OCI-LY7 (cell line): Measurements from ENCODE around the gene USP8. TPM values are rescaled to one million over a fixed set of nuclear protein-coding genes. Genes with fewer than 3 reads are reported as not detected.
A peak's percentile ranks its signal among the peaks of the same experiment; 100 is the strongest.

ENCODE experiments used
- BruUV-seq: library from RNA; stranded (reverse); fragments of 400-500 nt; replicated peaks from 2 replicates; lab custom pipeline; 2021; lab: Mats Ljungman, UMichigan
- CTCF ChIA-PET: fragments of 300-600 bp; sonication (Branson Sonifier 250); formaldehyde crosslinking; loops from one replicate; lab custom pipeline; 2022; ENCODE audit warnings: antibody characterized with exemption; ENCODE audit not compliant: unreplicated experiment; lab: Charles Lee
- POLR2A ChIA-PET: fragments of 300-600 bp; sonication (Branson Sonifier 250); formaldehyde crosslinking; loops from one replicate; lab custom pipeline; 2022; ENCODE audit warnings: antibody characterized with exemption; lab: Charles Lee
- DNase-seq: peaks from one replicate; pipeline ENCODE4 v3.0.0-alpha.2; 2015; ENCODE audit warnings: low spot score
- H2AFZ ChIP-seq: fragments of 200-600 bp; sonication (generic), shearing (Covaris generic); 2 replicates; pipeline ENCODE4 v1.6.1; 2014; ENCODE audit warnings: mild to moderate bottlenecking, antibody characterized with exemption, low read length, moderate library complexity
- H3K27ac ChIP-seq: fragments of 200-600 bp; sonication (generic); 2 replicates; pipeline ENCODE4 v1.5.1; 2014; ENCODE audit warnings: mixed run types, low read depth, mild to moderate bottlenecking, moderate library complexity, low read length, inconsistent platforms; ENCODE audit not compliant: poor library complexity, severe bottlenecking
- H3K36me3 ChIP-seq: fragments of 200-600 bp; sonication (generic); 2 replicates; pipeline ENCODE4 v1.6.1; 2014; ENCODE audit warnings: mild to moderate bottlenecking, antibody characterized with exemption, low read length, moderate library complexity, mixed read lengths; ENCODE audit not compliant: insufficient read depth
- H3K4me1 ChIP-seq: fragments of 200-600 bp; sonication (generic); 2 replicates; pipeline ENCODE4 v1.5.1; 2014; ENCODE audit warnings: mild to moderate bottlenecking, low read length; ENCODE audit not compliant: insufficient read depth, poor library complexity, severe bottlenecking
- H3K4me2 ChIP-seq: fragments of 200-600 bp; sonication (generic); 2 replicates; pipeline ENCODE4 v1.6.1; 2014; ENCODE audit warnings: mild to moderate bottlenecking, low read length
- H3K4me3 ChIP-seq: fragments of 200-600 bp; sonication (generic); 2 replicates; pipeline ENCODE4 v1.5.1; 2014; ENCODE audit warnings: mild to moderate bottlenecking, low read depth, low read length; ENCODE audit not compliant: poor library complexity, severe bottlenecking
- H3K79me2 ChIP-seq: fragments of 200-600 bp; sonication (generic); 2 replicates; pipeline ENCODE4 v1.6.1; 2016; ENCODE audit warnings: low read depth, mild to moderate bottlenecking, low read length, moderate library complexity, mixed read lengths; ENCODE audit not compliant: insufficient read depth
- H3K9me2 ChIP-seq: fragments of 200-600 bp; sonication (generic); 2 replicates; pipeline ENCODE4 v1.6.1; 2016; ENCODE audit warnings: mild to moderate bottlenecking, low read length, mixed read lengths; ENCODE audit not compliant: insufficient read depth
- H3K9me3 ChIP-seq: fragments of 200-600 bp; sonication (generic); 2 replicates; pipeline ENCODE4 v1.6.1; 2014; ENCODE audit warnings: mild to moderate bottlenecking, mixed run types, low read length, mixed read lengths
- H4K20me1 ChIP-seq: fragments of 200-600 bp; sonication (generic); 2 replicates; pipeline ENCODE4 v1.6.1; 2014; ENCODE audit warnings: mild to moderate bottlenecking, antibody characterized with exemption, low read length, moderate library complexity, mixed read lengths; ENCODE audit not compliant: insufficient read depth
- EZH2phosphoT487 ChIP-seq: fragments of 200-600 bp; sonication (generic); IDR thresholded peaks from 2 replicates; pipeline ENCODE4 v1.6.1; 2018; ENCODE audit warnings: low read depth, borderline replicate concordance, mild to moderate bottlenecking, mixed run types, antibody characterized with exemption, low read length, moderate library complexity, mixed read lengths
- intact Hi-C: fragments of 100-400 bp; cut with micrococcal nuclease; formaldehyde crosslinking; loops from one replicate; pipeline ENCODE4 v1.10.0; 2022; ENCODE audit not compliant: unreplicated experiment
- total RNA-seq, 2 experiments: library from RNA; depleted of rRNA in 1 of 2; stranded (reverse); fragments of >200 nt in 1 of 2; shearing (Covaris generic) in 1 of 2; gene quantifications; 2 replicates each; pipeline ENCODE4 v1.2.3, GENCODE V29; 2014 to 2022
- TF ChIP-seq, protein P1 (sequence below): fragments of 200-600 bp; sonication (generic); conservative IDR thresholded peaks from 2 replicates; pipeline ENCODE4 v1.5.1; 2014; ENCODE audit warnings: mild to moderate bottlenecking, antibody characterized with exemption, low read length, moderate library complexity, mixed read lengths

USP8 gene
- total RNA-seq, 2 experiments from 2014 or later, result 34.1 to 43.8 TPM

DNA sequence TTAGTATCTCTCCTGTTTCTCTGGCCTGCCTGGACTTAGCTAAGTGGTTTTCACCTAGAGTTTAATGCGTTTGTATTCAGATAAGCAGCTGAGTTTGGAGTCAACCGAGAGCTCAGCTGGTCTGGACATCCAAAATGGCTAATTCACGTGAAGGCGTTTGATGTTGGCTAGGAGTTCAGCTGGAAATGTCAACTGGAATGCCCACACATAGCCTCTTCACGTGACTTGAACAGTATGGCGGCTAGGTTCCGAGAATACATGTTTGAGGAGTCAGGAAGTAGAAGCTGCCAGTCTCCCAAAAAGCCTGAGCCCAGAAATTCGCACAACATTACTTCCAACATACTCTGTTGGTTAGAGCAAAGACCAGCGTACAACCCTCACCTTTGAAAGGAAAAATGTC lies 2.2 kb downstream of the USP8 start:
- intact Hi-C loops, result no loop called here
- H3K9me2 ChIP-seq, result no peaks in the 10 kb centered on the region
- BruUV-seq, result no TSS peak
- peaks cover 20% of the 10 kb centered on the region for H3K4me1 ChIP-seq
- TF ChIP-seq, protein P1, sequence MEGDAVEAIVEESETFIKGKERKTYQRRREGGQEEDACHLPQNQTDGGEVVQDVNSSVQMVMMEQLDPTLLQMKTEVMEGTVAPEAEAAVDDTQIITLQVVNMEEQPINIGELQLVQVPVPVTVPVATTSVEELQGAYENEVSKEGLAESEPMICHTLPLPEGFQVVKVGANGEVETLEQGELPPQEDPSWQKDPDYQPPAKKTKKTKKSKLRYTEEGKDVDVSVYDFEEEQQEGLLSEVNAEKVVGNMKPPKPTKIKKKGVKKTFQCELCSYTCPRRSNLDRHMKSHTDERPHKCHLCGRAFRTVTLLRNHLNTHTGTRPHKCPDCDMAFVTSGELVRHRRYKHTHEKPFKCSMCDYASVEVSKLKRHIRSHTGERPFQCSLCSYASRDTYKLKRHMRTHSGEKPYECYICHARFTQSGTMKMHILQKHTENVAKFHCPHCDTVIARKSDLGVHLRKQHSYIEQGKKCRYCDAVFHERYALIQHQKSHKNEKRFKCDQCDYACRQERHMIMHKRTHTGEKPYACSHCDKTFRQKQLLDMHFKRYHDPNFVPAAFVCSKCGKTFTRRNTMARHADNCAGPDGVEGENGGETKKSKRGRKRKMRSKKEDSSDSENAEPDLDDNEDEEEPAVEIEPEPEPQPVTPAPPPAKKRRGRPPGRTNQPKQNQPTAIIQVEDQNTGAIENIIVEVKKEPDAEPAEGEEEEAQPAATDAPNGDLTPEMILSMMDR, result no peak
- no peak for TF ChIP-seq EZH2phosphoT487
- H3K27ac ChIP-seq, result no peak overlapping the region
- DNase-seq, result no peak
- no peaks in the 10 kb centered on the region for H3K9me3 ChIP-seq
- peak overlapping the region; percentile 70; the same call in 1 of the 2 replicates for H3K4me2 ChIP-seq
- H4K20me1 ChIP-seq, result peaks cover 11% of the 10 kb centered on the region
- POLR2A ChIA-PET, result no interaction called here
- CTCF ChIA-PET, result interaction anchor here (0.5 kb wide), 1 partner anchor 80 kb away, joined by 3 read pairs; no protein-coding TSS in a partner anchor
- H2AFZ ChIP-seq, result no peak overlapping the region
- no peak overlapping the region for H3K4me3 ChIP-seq
- H3K79me2 ChIP-seq, result peaks cover 70% of the 10 kb centered on the region
- peaks cover 8% of the 10 kb centered on the region for H3K36me3 ChIP-seq

DNA sequence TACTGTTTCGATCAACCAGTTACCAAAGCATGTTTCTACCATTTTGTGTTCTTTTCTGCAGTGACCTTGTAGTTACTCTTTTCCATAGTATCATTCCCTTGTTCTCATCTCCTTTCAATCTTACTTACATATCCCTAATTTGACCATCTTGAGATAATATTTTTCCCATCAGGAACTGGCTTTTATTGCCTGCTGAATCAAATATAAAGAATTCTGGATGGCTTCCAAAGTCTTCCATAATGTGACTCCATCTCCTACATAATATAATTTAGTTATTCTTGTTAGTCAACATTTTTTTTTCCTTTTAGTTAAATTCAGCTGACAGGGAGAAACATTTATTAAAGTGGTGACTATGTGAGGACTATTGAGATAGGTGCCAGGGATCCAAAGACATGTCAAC lies 7.0 kb downstream of the USP8 start:
- no peaks in the 10 kb centered on the region for H3K9me2 ChIP-seq
- no peak overlapping the region for H3K4me3 ChIP-seq
- H3K4me2 ChIP-seq, result no peak overlapping the region
- ChIA-PET POLR2A (interaction anchor here (0.6 kb wide), 1 partner anchor 85 kb away, joined by 3 read pairs; no protein-coding TSS in a partner anchor), CTCF (no interaction called here)
- H3K36me3 ChIP-seq, result peaks cover 47% of the 10 kb centered on the region
- peaks cover 14% of the 10 kb centered on the region for H4K20me1 ChIP-seq
- H2AFZ ChIP-seq, result no peak overlapping the region
- no TSS peak for BruUV-seq
- H3K79me2 ChIP-seq, result peaks cover 95% of the 10 kb centered on the region
- peaks cover 3% of the 10 kb centered on the region for H3K4me1 ChIP-seq
- TF ChIP-seq EZH2phosphoT487, result no peak
- DNase-seq, result no peak
- intact Hi-C loops, result no loop called here
- H3K9me3 ChIP-seq, result no peaks in the 10 kb centered on the region
- no peak overlapping the region for H3K27ac ChIP-seq

DNA sequence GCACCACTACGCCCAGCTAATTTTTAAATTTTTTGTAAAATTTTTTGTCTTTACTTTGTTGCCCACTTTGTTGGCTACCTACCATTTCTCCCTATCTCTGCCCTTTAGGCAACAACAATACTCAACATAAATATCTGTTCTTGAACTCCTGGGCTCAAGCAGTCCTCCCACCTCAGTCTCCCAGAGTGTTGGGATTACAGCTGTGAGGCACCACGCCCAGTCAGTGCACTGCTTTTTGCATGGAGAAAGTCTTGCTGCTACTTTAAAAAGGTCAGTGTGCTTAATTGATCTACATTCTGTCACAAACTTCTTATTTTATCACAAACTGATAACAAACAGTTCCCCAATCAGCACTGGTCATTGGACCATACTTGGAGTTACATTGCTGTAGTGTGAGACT lies 8.0 kb downstream of the USP8 start:
- TF ChIP-seq, protein P1, result no peak
- no peak for TF ChIP-seq EZH2phosphoT487
- no peaks in the 10 kb centered on the region for H3K4me1 ChIP-seq
- BruUV-seq, result no TSS peak
- no peak for DNase-seq
- H3K27ac ChIP-seq, result no peak overlapping the region
- H3K79me2 ChIP-seq, result peaks cover 95% of the 10 kb centered on the region
- no peaks in the 10 kb centered on the region for H3K9me3 ChIP-seq
- H3K36me3 ChIP-seq, result peaks cover 39% of the 10 kb centered on the region
- intact Hi-C loops, result no loop called here
- POLR2A ChIA-PET, result interaction anchor here (0.5 kb wide), 1 partner anchor 47 kb away, joined by 5 read pairs; no protein-coding TSS in a partner anchor
- no peak overlapping the region for H3K4me2 ChIP-seq
- H3K4me3 ChIP-seq, result no peak overlapping the region
- CTCF ChIA-PET, result no interaction called here
- H4K20me1 ChIP-seq, result peaks cover 14% of the 10 kb centered on the region
- H3K9me2 ChIP-seq, result no peaks in the 10 kb centered on the region
- H2AFZ ChIP-seq, result no peak overlapping the region
